ENCODE results near the gene EIF4E3. TPM values are rescaled to one million over a fixed set of nuclear protein-coding genes. Genes with fewer than 3 reads are reported as not detected.
A peak's percentile ranks its signal among the peaks of the same experiment; 100 is the strongest.

EIF4E3 gene
- polyA plus RNA-seq, 2 of the 4 experiments (the other 2 are of a cell fraction), result 2.3 to 5.5 TPM

DNA sequence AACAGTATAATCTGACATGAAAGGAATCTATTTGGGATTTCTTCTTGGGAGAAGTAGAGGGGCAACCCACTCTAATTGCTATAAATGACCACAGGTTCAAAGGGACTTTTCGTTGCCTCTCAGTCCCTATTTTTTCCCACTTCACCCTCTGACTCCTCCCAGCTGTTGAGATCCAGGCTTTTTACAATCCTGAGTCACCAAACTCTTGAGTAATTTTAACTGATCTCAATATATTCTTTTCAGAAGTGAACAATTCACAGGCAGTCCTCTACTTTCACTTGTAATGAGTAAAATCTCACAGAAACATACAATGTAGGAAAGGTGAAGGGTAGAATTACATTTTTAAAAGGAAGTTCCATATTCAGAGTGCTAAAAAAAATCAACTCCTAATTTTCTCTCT lies 44.6 kb downstream of the EIF4E3 start:
- WGBS (ENCODE audit: missing lambda C conversion rate), result 30% methylated on average over 1 of the region's 1 CpG
- POLR2A ChIA-PET, result no interaction called here
- TF ChIP-seq, protein P1, sequence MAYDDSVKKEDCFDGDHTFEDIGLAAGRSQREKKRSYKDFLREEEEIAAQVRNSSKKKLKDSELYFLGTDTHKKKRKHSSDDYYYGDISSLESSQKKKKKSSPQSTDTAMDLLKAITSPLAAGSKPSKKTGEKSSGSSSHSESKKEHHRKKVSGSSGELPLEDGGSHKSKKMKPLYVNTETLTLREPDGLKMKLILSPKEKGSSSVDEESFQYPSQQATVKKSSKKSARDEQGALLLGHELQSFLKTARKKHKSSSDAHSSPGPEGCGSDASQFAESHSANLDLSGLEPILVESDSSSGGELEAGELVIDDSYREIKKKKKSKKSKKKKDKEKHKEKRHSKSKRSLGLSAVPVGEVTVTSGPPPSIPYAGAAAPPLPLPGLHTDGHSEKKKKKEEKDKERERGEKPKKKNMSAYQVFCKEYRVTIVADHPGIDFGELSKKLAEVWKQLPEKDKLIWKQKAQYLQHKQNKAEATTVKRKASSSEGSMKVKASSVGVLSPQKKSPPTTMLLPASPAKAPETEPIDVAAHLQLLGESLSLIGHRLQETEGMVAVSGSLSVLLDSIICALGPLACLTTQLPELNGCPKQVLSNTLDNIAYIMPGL (CRISPR knock-in tag; IDR thresholded peaks at IDR 0.05; ENCODE audit: borderline replicate concordance), result no peak
- TF ChIP-seq HOXA7 (CRISPR knock-in tag; IDR thresholded peaks at IDR 0.05), result no peak
- TF ChIP-seq, protein P2, sequence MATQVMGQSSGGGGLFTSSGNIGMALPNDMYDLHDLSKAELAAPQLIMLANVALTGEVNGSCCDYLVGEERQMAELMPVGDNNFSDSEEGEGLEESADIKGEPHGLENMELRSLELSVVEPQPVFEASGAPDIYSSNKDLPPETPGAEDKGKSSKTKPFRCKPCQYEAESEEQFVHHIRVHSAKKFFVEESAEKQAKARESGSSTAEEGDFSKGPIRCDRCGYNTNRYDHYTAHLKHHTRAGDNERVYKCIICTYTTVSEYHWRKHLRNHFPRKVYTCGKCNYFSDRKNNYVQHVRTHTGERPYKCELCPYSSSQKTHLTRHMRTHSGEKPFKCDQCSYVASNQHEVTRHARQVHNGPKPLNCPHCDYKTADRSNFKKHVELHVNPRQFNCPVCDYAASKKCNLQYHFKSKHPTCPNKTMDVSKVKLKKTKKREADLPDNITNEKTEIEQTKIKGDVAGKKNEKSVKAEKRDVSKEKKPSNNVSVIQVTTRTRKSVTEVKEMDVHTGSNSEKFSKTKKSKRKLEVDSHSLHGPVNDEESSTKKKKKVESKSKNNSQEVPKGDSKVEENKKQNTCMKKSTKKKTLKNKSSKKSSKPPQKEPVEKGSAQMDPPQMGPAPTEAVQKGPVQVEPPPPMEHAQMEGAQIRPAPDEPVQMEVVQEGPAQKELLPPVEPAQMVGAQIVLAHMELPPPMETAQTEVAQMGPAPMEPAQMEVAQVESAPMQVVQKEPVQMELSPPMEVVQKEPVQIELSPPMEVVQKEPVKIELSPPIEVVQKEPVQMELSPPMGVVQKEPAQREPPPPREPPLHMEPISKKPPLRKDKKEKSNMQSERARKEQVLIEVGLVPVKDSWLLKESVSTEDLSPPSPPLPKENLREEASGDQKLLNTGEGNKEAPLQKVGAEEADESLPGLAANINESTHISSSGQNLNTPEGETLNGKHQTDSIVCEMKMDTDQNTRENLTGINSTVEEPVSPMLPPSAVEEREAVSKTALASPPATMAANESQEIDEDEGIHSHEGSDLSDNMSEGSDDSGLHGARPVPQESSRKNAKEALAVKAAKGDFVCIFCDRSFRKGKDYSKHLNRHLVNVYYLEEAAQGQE (IDR thresholded peaks at IDR 0.05), result no peak
- TF ChIP-seq NR3C1 (IDR thresholded peaks at IDR 0.05), result no peak
- TF ChIP-seq MAFK (IDR thresholded peaks at IDR 0.05; ENCODE audit: partially characterized antibody), result no peak
- TF ChIP-seq BCL3 (IDR thresholded peaks at IDR 0.05), result no peak
- no peak for TF ChIP-seq HDAC2 (IDR thresholded peaks at IDR 0.05)
- no peak for TF ChIP-seq KDM5A (IDR thresholded peaks at IDR 0.05)
- no peak for TF ChIP-seq RCOR1 (IDR thresholded peaks at IDR 0.05; ENCODE audit: low read depth, low read length)
- no peak for TF ChIP-seq RARB (CRISPR knock-in tag; IDR thresholded peaks at IDR 0.05)
- TF ChIP-seq, protein P3, sequence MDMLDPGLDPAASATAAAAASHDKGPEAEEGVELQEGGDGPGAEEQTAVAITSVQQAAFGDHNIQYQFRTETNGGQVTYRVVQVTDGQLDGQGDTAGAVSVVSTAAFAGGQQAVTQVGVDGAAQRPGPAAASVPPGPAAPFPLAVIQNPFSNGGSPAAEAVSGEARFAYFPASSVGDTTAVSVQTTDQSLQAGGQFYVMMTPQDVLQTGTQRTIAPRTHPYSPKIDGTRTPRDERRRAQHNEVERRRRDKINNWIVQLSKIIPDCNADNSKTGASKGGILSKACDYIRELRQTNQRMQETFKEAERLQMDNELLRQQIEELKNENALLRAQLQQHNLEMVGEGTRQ (IDR thresholded peaks at IDR 0.05), result no peak
- TF ChIP-seq, protein P4, sequence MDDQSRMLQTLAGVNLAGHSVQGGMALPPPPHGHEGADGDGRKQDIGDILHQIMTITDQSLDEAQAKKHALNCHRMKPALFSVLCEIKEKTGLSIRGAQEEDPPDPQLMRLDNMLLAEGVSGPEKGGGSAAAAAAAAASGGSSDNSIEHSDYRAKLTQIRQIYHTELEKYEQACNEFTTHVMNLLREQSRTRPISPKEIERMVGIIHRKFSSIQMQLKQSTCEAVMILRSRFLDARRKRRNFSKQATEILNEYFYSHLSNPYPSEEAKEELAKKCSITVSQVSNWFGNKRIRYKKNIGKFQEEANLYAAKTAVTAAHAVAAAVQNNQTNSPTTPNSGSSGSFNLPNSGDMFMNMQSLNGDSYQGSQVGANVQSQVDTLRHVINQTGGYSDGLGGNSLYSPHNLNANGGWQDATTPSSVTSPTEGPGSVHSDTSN (IDR thresholded peaks at IDR 0.05), result no peak
- no peak overlapping the region for H3K27ac ChIP-seq
- H3K9me3 ChIP-seq, result no peaks in the 10 kb centered on the region
- no peak overlapping the region for H3K4me3 ChIP-seq
- H3K4me2 ChIP-seq, result peak overlapping the region; percentile 21; the same call in 1 of the 3 replicates
- CTCF ChIA-PET, result interaction anchor here (0.7 to 2.1 kb wide), 8 partner anchors 10 to 1616 kb away, joined by 3 to 6 read pairs (median 4); no protein-coding TSS in a partner anchor
- ATAC-seq (no peak; a peak in 1 of 6 replicates), DNase-seq (ENCODE audit: low read depth in 1 of 2, low spot score in 1 of 2) (no peak), FAIRE-seq (no peak)
- H3K4me1 ChIP-seq, result peaks cover 22% of the 10 kb centered on the region

DNA sequence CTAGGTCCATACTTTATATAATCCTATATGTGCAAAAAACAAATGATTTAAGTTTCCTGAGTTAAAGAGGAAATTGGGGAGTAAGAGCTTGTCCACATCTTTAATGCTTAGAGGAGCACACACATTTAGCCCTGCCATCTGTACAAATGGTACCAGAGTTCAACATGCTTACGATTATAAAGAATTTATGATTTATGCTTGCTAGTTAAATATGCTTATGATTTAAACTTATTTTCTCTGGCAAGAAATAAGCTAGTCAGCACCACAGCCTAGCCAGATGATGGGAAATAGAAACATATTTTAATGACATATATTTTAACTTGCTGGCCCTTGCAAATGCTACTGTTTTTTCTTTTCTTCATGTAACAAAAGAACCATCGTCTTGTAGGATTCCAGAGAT lies 48.3 kb downstream of the EIF4E3 start:
- H3K27ac ChIP-seq, result no peak overlapping the region
- 68% methylated on average over 2 of the region's 2 CpGs for WGBS (ENCODE audit: missing lambda C conversion rate)
- H3K4me3 ChIP-seq, result no peak overlapping the region
- FAIRE-seq (no peak), ATAC-seq (no peak), DNase-seq (ENCODE audit: low read depth in 1 of 2, low spot score in 1 of 2) (no peak)
- ChIA-PET POLR2A (no interaction called here), CTCF (no interaction called here)
- H3K9me3 ChIP-seq, result no peaks in the 10 kb centered on the region
- TF ChIP-seq GATA3 (IDR thresholded peaks at IDR 0.05; ENCODE audit: borderline replicate concordance), result no peak
- no peak for TF ChIP-seq CHD2 (IDR thresholded peaks at IDR 0.05; ENCODE audit: low read length, partially characterized antibody)
- TF ChIP-seq SMC3 (IDR thresholded peaks at IDR 0.05), result no peak
- no peak for TF ChIP-seq RAD21 (conservative IDR thresholded peaks at IDR 0.05 in 1 of 2, IDR thresholded peaks at IDR 0.05 in 1 of 2)
- no peak for TF ChIP-seq TFCP2L1 (CRISPR knock-in tag; IDR thresholded peaks at IDR 0.05)
- TF ChIP-seq, protein P5, sequence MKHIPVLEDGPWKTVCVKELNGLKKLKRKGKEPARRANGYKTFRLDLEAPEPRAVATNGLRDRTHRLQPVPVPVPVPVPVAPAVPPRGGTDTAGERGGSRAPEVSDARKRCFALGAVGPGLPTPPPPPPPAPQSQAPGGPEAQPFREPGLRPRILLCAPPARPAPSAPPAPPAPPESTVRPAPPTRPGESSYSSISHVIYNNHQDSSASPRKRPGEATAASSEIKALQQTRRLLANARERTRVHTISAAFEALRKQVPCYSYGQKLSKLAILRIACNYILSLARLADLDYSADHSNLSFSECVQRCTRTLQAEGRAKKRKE (CRISPR knock-in tag; IDR thresholded peaks at IDR 0.05; ENCODE audit: low read depth), result no peak
- TF ChIP-seq POLR2A (IDR thresholded peaks at IDR 0.05; ENCODE audit: low read length), result no peak
- TF ChIP-seq KDM5A (IDR thresholded peaks at IDR 0.05), result no peak
- TF ChIP-seq HEYL (CRISPR knock-in tag; IDR thresholded peaks at IDR 0.05), result no peak
- TF ChIP-seq JUNB (IDR thresholded peaks at IDR 0.05), result no peak
- peaks cover 8% of the 10 kb centered on the region; the same call in 2 of the 3 replicates for H3K4me1 ChIP-seq
- no peak overlapping the region for H3K4me2 ChIP-seq

Data from A549 (cell line).